H1 (cell line): ENCODE results near the gene RIMBP2.

ENCODE experiments used
- POLR2A ChIP-seq, 2 experiments: IDR thresholded peaks; 1 replicate in 1 of 2; 2 replicates in 1 of 2; pipeline ENCODE4 v1.6.1; 2011; ENCODE audit warnings: low read depth in 2 of 2, low read length in 2 of 2, mild to moderate bottlenecking in 2 of 2; ENCODE audit errors: control extremely low read depth in 1 of 2
- SP1 ChIP-seq: IDR thresholded peaks from 2 replicates; pipeline ENCODE4 v1.6.1; 2011; ENCODE audit warnings: low read depth, low read length
- TAF1 ChIP-seq: IDR thresholded peaks from 2 replicates; pipeline ENCODE4 v1.6.1; 2011; ENCODE audit warnings: mild to moderate bottlenecking, low read depth, low read length
- TF ChIP-seq, protein P1 (sequence below), 3 experiments: IDR thresholded peaks; 1 replicate in 2 of 3; 2 replicates in 1 of 3; pipeline versions ENCODE4 v1.5.1 to v1.6.1; 2011; ENCODE audit warnings: low read length in 3 of 3, mild to moderate bottlenecking in 3 of 3, inconsistent platforms in 2 of 3, low read depth in 1 of 3, moderate library complexity in 1 of 3; ENCODE audit not compliant: insufficient read depth in 1 of 3; ENCODE audit errors: control extremely low read depth in 1 of 3
- TF ChIP-seq, protein P2 (sequence below): IDR thresholded peaks from 2 replicates; pipeline ENCODE4 v1.6.1; 2011; ENCODE audit warnings: low read length, improper control_type of control experiment

DNA sequence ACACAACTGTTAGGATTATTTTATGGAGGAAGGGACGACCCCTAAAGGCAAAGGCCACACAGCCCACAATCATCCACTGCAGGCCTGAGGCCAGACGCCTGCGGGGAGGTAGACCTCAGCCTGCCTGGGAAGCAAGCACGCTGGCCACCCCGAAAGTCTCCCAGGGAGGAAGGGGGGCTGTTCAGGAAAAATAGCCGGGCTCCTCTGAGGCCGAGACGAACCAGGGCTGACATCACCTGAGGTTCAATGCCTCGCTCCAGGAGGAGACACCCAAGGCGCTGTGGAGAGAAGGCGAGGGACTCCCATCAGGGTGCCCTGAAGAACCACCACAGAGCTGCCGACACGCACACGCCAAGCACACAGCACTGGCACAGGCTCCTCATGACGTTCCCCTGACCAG is 251.1 kb downstream of the RIMBP2 start:
- TF ChIP-seq, protein P1, sequence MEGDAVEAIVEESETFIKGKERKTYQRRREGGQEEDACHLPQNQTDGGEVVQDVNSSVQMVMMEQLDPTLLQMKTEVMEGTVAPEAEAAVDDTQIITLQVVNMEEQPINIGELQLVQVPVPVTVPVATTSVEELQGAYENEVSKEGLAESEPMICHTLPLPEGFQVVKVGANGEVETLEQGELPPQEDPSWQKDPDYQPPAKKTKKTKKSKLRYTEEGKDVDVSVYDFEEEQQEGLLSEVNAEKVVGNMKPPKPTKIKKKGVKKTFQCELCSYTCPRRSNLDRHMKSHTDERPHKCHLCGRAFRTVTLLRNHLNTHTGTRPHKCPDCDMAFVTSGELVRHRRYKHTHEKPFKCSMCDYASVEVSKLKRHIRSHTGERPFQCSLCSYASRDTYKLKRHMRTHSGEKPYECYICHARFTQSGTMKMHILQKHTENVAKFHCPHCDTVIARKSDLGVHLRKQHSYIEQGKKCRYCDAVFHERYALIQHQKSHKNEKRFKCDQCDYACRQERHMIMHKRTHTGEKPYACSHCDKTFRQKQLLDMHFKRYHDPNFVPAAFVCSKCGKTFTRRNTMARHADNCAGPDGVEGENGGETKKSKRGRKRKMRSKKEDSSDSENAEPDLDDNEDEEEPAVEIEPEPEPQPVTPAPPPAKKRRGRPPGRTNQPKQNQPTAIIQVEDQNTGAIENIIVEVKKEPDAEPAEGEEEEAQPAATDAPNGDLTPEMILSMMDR (IDR thresholded peaks at IDR 0.05; ENCODE audit: control extremely low read depth in 1 of 3, insufficient read depth in 1 of 3, low read depth in 1 of 3, low read length in 3 of 3) = no peak
- TF ChIP-seq, protein P2, sequence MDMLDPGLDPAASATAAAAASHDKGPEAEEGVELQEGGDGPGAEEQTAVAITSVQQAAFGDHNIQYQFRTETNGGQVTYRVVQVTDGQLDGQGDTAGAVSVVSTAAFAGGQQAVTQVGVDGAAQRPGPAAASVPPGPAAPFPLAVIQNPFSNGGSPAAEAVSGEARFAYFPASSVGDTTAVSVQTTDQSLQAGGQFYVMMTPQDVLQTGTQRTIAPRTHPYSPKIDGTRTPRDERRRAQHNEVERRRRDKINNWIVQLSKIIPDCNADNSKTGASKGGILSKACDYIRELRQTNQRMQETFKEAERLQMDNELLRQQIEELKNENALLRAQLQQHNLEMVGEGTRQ = no peak
- TF ChIP-seq TAF1 (no peak), SP1 (no peak), POLR2A (IDR thresholded peaks at IDR 0.05; ENCODE audit: control extremely low read depth in 1 of 2, low read depth in 2 of 2, low read length in 2 of 2) (no peak)
